Measurements from ENCODE around the gene ZNF644.

GRCh38 chr1:91070298-91070697 is 48.5 kb upstream of the ZNF644 start:
- TF ChIP-seq EZH2 (IDR thresholded peaks at IDR 0.05; ENCODE audit: low read length, unreplicated experiment) = no peak
- no peak for TF ChIP-seq CTCF (conservative IDR thresholded peaks at IDR 0.05; ENCODE audit: low read depth, low read length)
- no peak for TF ChIP-seq EZH2phosphoT487 (IDR thresholded peaks at IDR 0.05; ENCODE audit: borderline replicate concordance, low read length)

Measured in PC-3 (cell line).